K562 (cell line): ENCODE results near the gene KCTD18. TPM values are rescaled to one million over a fixed set of nuclear protein-coding genes. Genes with fewer than 3 reads are reported as not detected.

Experiments
- ATAC-seq: fragments of 200-7000 bp; cut with Tn5 transposase; 3 replicates; pipeline ENCODE4 v1.9.1; 2020; ENCODE audit warnings: moderate library complexity
- BruUV-seq: library from RNA; stranded (reverse); fragments of 400-500 nt; replicated peaks from 2 replicates; lab custom pipeline; 2021; lab: Mats Ljungman, UMichigan
- CTCF ChIA-PET: fragments of 300-600 bp; formaldehyde crosslinking; extraction: SDS; loops from one replicate; lab custom pipeline; 2021; ENCODE audit warnings: low intra/inter-chr PET ratio; lab: Yijun Ruan, JAX
- POLR2A ChIA-PET: fragments of 300-600, 350-650 bp; sonication (Branson Sonifier 250); formaldehyde crosslinking; extraction: SDS; loops from one replicate; lab custom pipeline; 2021; ENCODE audit warnings: antibody characterized with exemption, inconsistent platforms; lab: Yijun Ruan, JAX
- DNase-seq, 4 experiments: peaks; one replicate each; pipeline versions ENCODE4 v3.0.0 to v3.0.0-alpha.2; 2011 to 2018; ENCODE audit warnings: low spot score in 3 of 4, mixed read lengths in 3 of 4; ENCODE audit errors: extremely low read depth in 1 of 4
- FAIRE-seq: peaks from 2 replicates; lab custom pipeline; 2011; peaks lifted over from hg19 to GRCh38; lab: Jason Lieb, UNC
- H2AFZ ChIP-seq: 2 replicates; pipeline ENCODE4 v1.6.0; 2011; ENCODE audit warnings: low read depth, low read length, control low read depth, inconsistent platforms
- H3K27ac ChIP-seq: fragments of 200-600 bp; 3 replicates; pipeline ENCODE4 v1.8.0; 2011; ENCODE audit warnings: low read depth, mild to moderate bottlenecking, control low read depth, inconsistent platforms, low read length, moderate library complexity, mixed read lengths; ENCODE audit errors: extremely low read depth
- H3K27me3 ChIP-seq, 2 experiments: fragments of 300-600 bp in 1 of 2; 2 replicates in 1 of 2; 3 replicates in 1 of 2; pipeline versions ENCODE4 v1.6.0 to v1.8.0; 2011; ENCODE audit warnings: inconsistent platforms in 2 of 2, low read length in 2 of 2, mild to moderate bottlenecking in 1 of 2, mixed read lengths in 1 of 2, moderate library complexity in 1 of 2; ENCODE audit not compliant: control insufficient read depth in 2 of 2, insufficient read depth in 2 of 2
- H3K36me3 ChIP-seq: fragments of 300-600 bp; 3 replicates; pipeline ENCODE4 v1.8.0; 2011; ENCODE audit warnings: mild to moderate bottlenecking, low read length, inconsistent platforms; ENCODE audit not compliant: control insufficient read depth, insufficient read depth
- H3K4me1 ChIP-seq, 2 experiments: fragments of 200-600 bp in 1 of 2; replicated peaks in 1 of 2; 2 replicates in 1 of 2; 3 replicates in 1 of 2; pipeline versions ENCODE4 v1.5.1 to v1.8.0; 2011; ENCODE audit warnings: inconsistent platforms in 2 of 2, low read length in 2 of 2, mild to moderate bottlenecking in 1 of 2, mixed read lengths in 1 of 2, moderate library complexity in 1 of 2; ENCODE audit not compliant: control insufficient read depth in 2 of 2, insufficient read depth in 2 of 2
- H3K4me2 ChIP-seq: 2 replicates; pipeline ENCODE4 v1.6.1; 2011; ENCODE audit warnings: low read length, control low read depth, inconsistent platforms, mixed read lengths; ENCODE audit not compliant: insufficient read depth
- H3K4me3 ChIP-seq: fragments of 200-600 bp; sonication (generic), shearing (Covaris generic); 2 replicates; pipeline ENCODE4 v1.5.1; 2016; ENCODE audit warnings: control low read depth, inconsistent platforms
- H3K79me2 ChIP-seq: fragments of 200-600 bp; 3 replicates; pipeline ENCODE4 v1.8.0; 2011; ENCODE audit warnings: low read length, inconsistent platforms; ENCODE audit not compliant: control insufficient read depth, insufficient read depth
- H3K9ac ChIP-seq, 2 experiments: 2 replicates each; pipeline versions ENCODE4 v1.6.0 to v1.6.1; 2011; ENCODE audit warnings: low read depth in 2 of 2, low read length in 2 of 2, control low read depth in 1 of 2, inconsistent platforms in 1 of 2, mild to moderate bottlenecking in 1 of 2, mixed read lengths in 1 of 2; ENCODE audit not compliant: insufficient read depth in 1 of 2
- H3K9me1 ChIP-seq: one replicate; pipeline ENCODE4 v1.6.0; 2011; ENCODE audit warnings: inconsistent platforms, mild to moderate bottlenecking, low read length, moderate library complexity; ENCODE audit not compliant: control insufficient read depth, insufficient read depth
- H3K9me3 ChIP-seq: replicated peaks from 2 replicates; pipeline ENCODE4 v1.5.1; 2011; ENCODE audit warnings: low read depth, low read length, inconsistent platforms; ENCODE audit not compliant: control insufficient read depth, insufficient read depth
- H4K20me1 ChIP-seq: replicated peaks from 2 replicates; pipeline ENCODE4 v1.6.1; 2011; ENCODE audit warnings: low read length, inconsistent platforms, mixed read lengths; ENCODE audit not compliant: control insufficient read depth, insufficient read depth
- BCL6 ChIP-seq: fragments of 250-450 bp; sonication (Bioruptor Pico); IDR thresholded peaks from 2 replicates; pipeline ENCODE4 v1.4.0; 2020
- BRD9 ChIP-seq: fragments of 450-650 bp; IDR thresholded peaks from 2 replicates; pipeline ENCODE4 v1.6.1; 2018; ENCODE audit warnings: low read depth; ENCODE audit not compliant: partially characterized antibody
- CHD2 ChIP-seq: IDR thresholded peaks from 2 replicates; pipeline ENCODE4 v1.6.1; 2011; ENCODE audit warnings: low read depth, low read length
- CREB1 ChIP-seq, 2 experiments: sonication (generic) in 1 of 2; formaldehyde crosslinking in 1 of 2; IDR thresholded peaks; 2 replicates each; pipeline versions ENCODE4 v1.6.1 to v1.8.0; 2012 to 2022; ENCODE audit warnings: inconsistent platforms in 1 of 2, mild to moderate bottlenecking in 1 of 2, missing genetic modification reagents in 1 of 2, moderate library complexity in 1 of 2
- NR2C2 ChIP-seq, 2 experiments: fragments of 200-800 bp in 1 of 2; sonication (Bioruptor generic) in 1 of 2; sonication (generic) in 1 of 2; formaldehyde crosslinking in 1 of 2; IDR thresholded peaks; 2 replicates each; pipeline versions ENCODE4 v1.6.1 to v1.8.0; 2016 to 2022; ENCODE audit warnings: mild to moderate bottlenecking in 1 of 2, missing compliant biosample characterization in 1 of 2, missing genetic modification characterization in 1 of 2, missing genetic modification reagents in 1 of 2
- PCBP1 ChIP-seq: fragments of 200-400 bp; formaldehyde crosslinking; IDR thresholded peaks from 2 replicates; pipeline ENCODE4 v1.6.1; 2018; ENCODE audit warnings: mild to moderate bottlenecking, low read depth, low read length; ENCODE audit not compliant: poor library complexity, severe bottlenecking
- POLR3G ChIP-seq: IDR thresholded peaks from 2 replicates; pipeline ENCODE4 v1.6.1; 2011; ENCODE audit not compliant: insufficient read length, insufficient replicate concordance; ENCODE audit errors: extremely low read depth
- RUNX1 ChIP-seq: sonication (generic); IDR thresholded peaks from 2 replicates; pipeline ENCODE4 v1.6.1; 2016; ENCODE audit warnings: antibody characterized with exemption, low read depth
- ZNF384 ChIP-seq: IDR thresholded peaks from 2 replicates; pipeline ENCODE4 v1.6.1; 2012; ENCODE audit warnings: low read depth, low read length, improper control_type of control experiment
- ZNF445 ChIP-seq: fragments of 250-450 bp; sonication (Bioruptor Pico); IDR thresholded peaks from 2 replicates; pipeline ENCODE4 v1.4.0; 2020; ENCODE audit warnings: low read depth, mild to moderate bottlenecking, moderate library complexity
- WGBS: fragments of 100-300 bp; shearing (Covaris generic); methylation state at CpG from one replicate; pipeline ENCODE4 v1.1.6; 2016; ENCODE audit warnings: low coverage, mixed read lengths; ENCODE audit not compliant: insufficient coverage; ENCODE audit errors: missing lambda C conversion rate; 5-methylcytosine and 5-hydroxymethylcytosine counted together
- in situ Hi-C: fragments of 300-500 bp; cut with MboI; formaldehyde crosslinking; loops from 4 replicates; pipeline ENCODE4 v1.15.0; 2018; ENCODE audit warnings: inconsistent platforms, mixed read lengths
- intact Hi-C: fragments of 100-400 bp; cut with micrococcal nuclease; formaldehyde crosslinking; loops from 2 replicates; pipeline ENCODE4 v1.14.2; 2022
- polyA plus RNA-seq, 8 experiments: library from polyadenylated mRNA; depleted of rRNA in 4 of 8; stranded (reverse) in 5 of 8; unstranded in 3 of 8; fragments of >200 nt; fragmentation: Nextera tagmentation in 2 of 8; fragmentation: Illumina TruSeq in 1 of 8; extraction: Ambion mirVana in 2 of 8; extraction: Trizol in 1 of 8; gene quantifications; 2 replicates each; pipeline versions ENCODE4 v1.2.1 to v1.2.3, GENCODE V29; 2011 to 2014; ENCODE audit warnings: inconsistent platforms in 1 of 8, missing spikeins in 1 of 8
- total RNA-seq, 7 experiments: library from RNA; depleted of rRNA in 6 of 7; stranded (reverse); fragments of >200 nt in 6 of 7; fragmentation: Illumina TruSeq in 2 of 7; extraction: Trizol in 2 of 7; gene quantifications; 2 replicates each; pipeline versions ENCODE4 v1.2.1 to v1.2.3, GENCODE V29; 2011 to 2021; ENCODE audit warnings: low replicate concordance in 1 of 7
- TF ChIP-seq, protein P1 (sequence below): fragments of 250-450 bp; sonication (Bioruptor Pico); IDR thresholded peaks from 2 replicates; pipeline ENCODE4 v1.8.0; 2022; ENCODE audit warnings: inconsistent platforms
- TF ChIP-seq, protein P2 (sequence below): sonication (generic); formaldehyde crosslinking; IDR thresholded peaks from 2 replicates; pipeline ENCODE4 v1.8.1; 2022; ENCODE audit warnings: missing genetic modification reagents
- TF ChIP-seq, protein P3 (sequence below): sonication (generic); formaldehyde crosslinking; IDR thresholded peaks from 2 replicates; pipeline ENCODE4 v1.4.0; 2020; ENCODE audit warnings: mild to moderate bottlenecking, missing genetic modification reagents

The KCTD18 gene
- total and polyA plus RNA-seq, 9 of the 15 experiments (the other 6 are each of a cell fraction or from before 2014, with no cell fraction given): 0.39 to 5.4 (median 3.8) TPM

DNA sequence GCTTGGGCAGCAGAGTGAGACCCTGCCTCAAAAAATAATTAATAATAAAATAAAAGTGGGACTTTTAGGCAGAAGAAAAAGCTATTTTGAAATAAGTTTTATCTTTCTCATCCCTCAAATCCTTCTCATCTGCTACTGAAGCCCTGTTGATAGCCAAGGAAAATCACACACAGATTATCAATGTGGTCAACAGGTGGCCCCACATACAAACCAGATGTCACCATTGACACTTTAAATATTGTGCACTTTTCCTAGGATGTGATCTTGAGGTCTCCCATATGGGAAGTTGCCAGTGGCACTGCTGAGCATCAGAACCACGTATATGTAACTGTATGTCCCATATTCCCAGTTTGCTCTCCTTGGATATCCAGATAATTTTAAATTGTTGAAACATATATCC lies 64.6 kb downstream of the KCTD18 start:
- ATAC-seq (no peak), FAIRE-seq (no peak), DNase-seq (no peak)
- TF ChIP-seq NR2C2 (CRISPR knock-in tag; IDR thresholded peaks at IDR 0.05) (no peak), NR2C2 (tag; IDR thresholded peaks at IDR 0.05) (no peak), BRD9 (no peak), CREB1 (IDR thresholded peaks at IDR 0.05) (no peak), CREB1 (CRISPR knock-in tag; IDR thresholded peaks at IDR 0.05) (no peak), CHD2 (no peak), RUNX1 (no peak), ZNF445 (no peak), PCBP1 (no peak), BCL6 (CRISPR knock-in tag) (no peak), POLR3G (no peak), ZNF384 (no peak)
- TF ChIP-seq, protein P1, sequence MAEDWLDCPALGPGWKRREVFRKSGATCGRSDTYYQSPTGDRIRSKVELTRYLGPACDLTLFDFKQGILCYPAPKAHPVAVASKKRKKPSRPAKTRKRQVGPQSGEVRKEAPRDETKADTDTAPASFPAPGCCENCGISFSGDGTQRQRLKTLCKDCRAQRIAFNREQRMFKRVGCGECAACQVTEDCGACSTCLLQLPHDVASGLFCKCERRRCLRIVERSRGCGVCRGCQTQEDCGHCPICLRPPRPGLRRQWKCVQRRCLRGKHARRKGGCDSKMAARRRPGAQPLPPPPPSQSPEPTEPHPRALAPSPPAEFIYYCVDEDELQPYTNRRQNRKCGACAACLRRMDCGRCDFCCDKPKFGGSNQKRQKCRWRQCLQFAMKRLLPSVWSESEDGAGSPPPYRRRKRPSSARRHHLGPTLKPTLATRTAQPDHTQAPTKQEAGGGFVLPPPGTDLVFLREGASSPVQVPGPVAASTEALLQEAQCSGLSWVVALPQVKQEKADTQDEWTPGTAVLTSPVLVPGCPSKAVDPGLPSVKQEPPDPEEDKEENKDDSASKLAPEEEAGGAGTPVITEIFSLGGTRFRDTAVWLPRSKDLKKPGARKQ (CRISPR knock-in tag): no peak
- TF ChIP-seq, protein P2, sequence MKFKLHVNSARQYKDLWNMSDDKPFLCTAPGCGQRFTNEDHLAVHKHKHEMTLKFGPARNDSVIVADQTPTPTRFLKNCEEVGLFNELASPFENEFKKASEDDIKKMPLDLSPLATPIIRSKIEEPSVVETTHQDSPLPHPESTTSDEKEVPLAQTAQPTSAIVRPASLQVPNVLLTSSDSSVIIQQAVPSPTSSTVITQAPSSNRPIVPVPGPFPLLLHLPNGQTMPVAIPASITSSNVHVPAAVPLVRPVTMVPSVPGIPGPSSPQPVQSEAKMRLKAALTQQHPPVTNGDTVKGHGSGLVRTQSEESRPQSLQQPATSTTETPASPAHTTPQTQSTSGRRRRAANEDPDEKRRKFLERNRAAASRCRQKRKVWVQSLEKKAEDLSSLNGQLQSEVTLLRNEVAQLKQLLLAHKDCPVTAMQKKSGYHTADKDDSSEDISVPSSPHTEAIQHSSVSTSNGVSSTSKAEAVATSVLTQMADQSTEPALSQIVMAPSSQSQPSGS (CRISPR knock-in tag): no peak
- TF ChIP-seq, protein P3, sequence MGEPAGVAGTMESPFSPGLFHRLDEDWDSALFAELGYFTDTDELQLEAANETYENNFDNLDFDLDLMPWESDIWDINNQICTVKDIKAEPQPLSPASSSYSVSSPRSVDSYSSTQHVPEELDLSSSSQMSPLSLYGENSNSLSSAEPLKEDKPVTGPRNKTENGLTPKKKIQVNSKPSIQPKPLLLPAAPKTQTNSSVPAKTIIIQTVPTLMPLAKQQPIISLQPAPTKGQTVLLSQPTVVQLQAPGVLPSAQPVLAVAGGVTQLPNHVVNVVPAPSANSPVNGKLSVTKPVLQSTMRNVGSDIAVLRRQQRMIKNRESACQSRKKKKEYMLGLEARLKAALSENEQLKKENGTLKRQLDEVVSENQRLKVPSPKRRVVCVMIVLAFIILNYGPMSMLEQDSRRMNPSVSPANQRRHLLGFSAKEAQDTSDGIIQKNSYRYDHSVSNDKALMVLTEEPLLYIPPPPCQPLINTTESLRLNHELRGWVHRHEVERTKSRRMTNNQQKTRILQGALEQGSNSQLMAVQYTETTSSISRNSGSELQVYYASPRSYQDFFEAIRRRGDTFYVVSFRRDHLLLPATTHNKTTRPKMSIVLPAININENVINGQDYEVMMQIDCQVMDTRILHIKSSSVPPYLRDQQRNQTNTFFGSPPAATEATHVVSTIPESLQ (CRISPR knock-in tag): no peak
- Histone ChIP-seq H3K36me3 (no peaks in the 10 kb centered on the region), H3K27me3 (no peaks in the 10 kb centered on the region), H4K20me1 (no peaks in the 10 kb centered on the region), H3K4me1 (no peaks in the 10 kb centered on the region), H3K9ac (no peak overlapping the region), H3K9me3 (no peaks in the 10 kb centered on the region), H3K9me1 (no peaks in the 10 kb centered on the region), H3K27ac (no peak overlapping the region), H3K79me2 (no peaks in the 10 kb centered on the region), H3K4me2 (no peak overlapping the region), H2AFZ (no peak overlapping the region), H3K4me3 (no peak overlapping the region)
- ChIA-PET POLR2A (no interaction called here), CTCF (no interaction called here)
- intact Hi-C loops: no loop called here
- in situ Hi-C loops: no loop called here
- no TSS peak for BruUV-seq
- WGBS: 18% methylated on average over 1 of the region's 1 CpG
